Chondrocyte (in vitro differentiated cells): ENCODE measurements around the gene CERS3. TPM values are rescaled to one million over a fixed set of nuclear protein-coding genes. Genes with fewer than 3 reads are reported as not detected.

Experiments
- DNase-seq: peaks from one replicate; pipeline ENCODE4 v3.0.0; 2021; ENCODE audit warnings: mixed read lengths, low spot score
- H3K27ac Mint-ChIP-seq: one replicate; pipeline ENCODE4 v1.8.0; 2021; ENCODE audit warnings: mild to moderate bottlenecking, moderate library complexity, mixed read lengths; ENCODE audit not compliant: unreplicated experiment
- H3K27me3 Mint-ChIP-seq: 2 replicates; pipeline ENCODE4 v1.8.0; 2021; ENCODE audit warnings: low read depth, mixed read lengths
- H3K36me3 Mint-ChIP-seq: 2 replicates; pipeline ENCODE4 v1.8.0; 2021; ENCODE audit warnings: low read depth, mixed read lengths
- H3K4me1 Mint-ChIP-seq: 2 replicates; pipeline ENCODE4 v1.8.0; 2021; ENCODE audit warnings: low read depth, mild to moderate bottlenecking, mixed read lengths
- H3K4me3 Mint-ChIP-seq: one replicate; pipeline ENCODE4 v1.8.0; 2021; ENCODE audit warnings: mild to moderate bottlenecking, moderate library complexity, mixed read lengths; ENCODE audit not compliant: unreplicated experiment
- H3K9me3 Mint-ChIP-seq: 2 replicates; pipeline ENCODE4 v1.8.0; 2021; ENCODE audit warnings: low read depth, mixed read lengths
- total RNA-seq: library from RNA; stranded (reverse); gene quantifications from 3 replicates; pipeline ENCODE4 v1.2.1, GENCODE V29; 2021
- TF ChIP-seq, protein P1 (sequence below): fragments of 200-600 bp; sonication (generic); IDR thresholded peaks from 2 replicates; pipeline ENCODE4 v1.5.0; 2021; ENCODE audit warnings: antibody characterized with exemption, mild to moderate bottlenecking, moderate library complexity

CERS3 gene
- total RNA-seq, 1 donor from 2014 or later, result not detected

DNA sequence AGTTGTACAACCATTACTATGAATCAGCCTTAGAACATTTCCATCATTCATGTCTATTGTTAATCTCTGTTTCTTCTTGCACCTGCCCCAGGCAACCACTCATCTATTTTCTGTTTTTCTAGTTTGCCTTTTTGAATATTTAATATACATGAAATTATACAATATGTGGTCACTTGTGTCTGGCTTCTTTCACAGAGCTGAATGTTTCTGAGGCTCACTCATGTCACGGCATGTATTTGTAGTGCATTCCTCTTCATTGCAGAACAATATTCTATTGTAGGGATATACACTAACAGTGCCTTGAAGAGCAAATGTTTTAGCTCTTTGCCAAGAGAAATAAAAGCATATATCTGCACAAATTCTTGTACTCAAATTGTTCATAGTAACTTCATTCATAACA is 32.9 kb downstream of the CERS3 start:
- Mint-ChIP-seq H3K27ac (no peak overlapping the region), H3K36me3 (no peaks in the 10 kb centered on the region), H3K4me1 (no peaks in the 10 kb centered on the region), H3K9me3 (peaks cover 3% of the 10 kb centered on the region), H3K4me3 (no peak overlapping the region), H3K27me3 (peaks cover 25% of the 10 kb centered on the region)
- no peak for DNase-seq
- TF ChIP-seq, protein P1, sequence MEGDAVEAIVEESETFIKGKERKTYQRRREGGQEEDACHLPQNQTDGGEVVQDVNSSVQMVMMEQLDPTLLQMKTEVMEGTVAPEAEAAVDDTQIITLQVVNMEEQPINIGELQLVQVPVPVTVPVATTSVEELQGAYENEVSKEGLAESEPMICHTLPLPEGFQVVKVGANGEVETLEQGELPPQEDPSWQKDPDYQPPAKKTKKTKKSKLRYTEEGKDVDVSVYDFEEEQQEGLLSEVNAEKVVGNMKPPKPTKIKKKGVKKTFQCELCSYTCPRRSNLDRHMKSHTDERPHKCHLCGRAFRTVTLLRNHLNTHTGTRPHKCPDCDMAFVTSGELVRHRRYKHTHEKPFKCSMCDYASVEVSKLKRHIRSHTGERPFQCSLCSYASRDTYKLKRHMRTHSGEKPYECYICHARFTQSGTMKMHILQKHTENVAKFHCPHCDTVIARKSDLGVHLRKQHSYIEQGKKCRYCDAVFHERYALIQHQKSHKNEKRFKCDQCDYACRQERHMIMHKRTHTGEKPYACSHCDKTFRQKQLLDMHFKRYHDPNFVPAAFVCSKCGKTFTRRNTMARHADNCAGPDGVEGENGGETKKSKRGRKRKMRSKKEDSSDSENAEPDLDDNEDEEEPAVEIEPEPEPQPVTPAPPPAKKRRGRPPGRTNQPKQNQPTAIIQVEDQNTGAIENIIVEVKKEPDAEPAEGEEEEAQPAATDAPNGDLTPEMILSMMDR, result no peak

GRCh38 chr15:100493213-100493612 is 35.5 kb downstream of the CERS3 start:
- no peak overlapping the region for H3K27ac Mint-ChIP-seq
- no peak overlapping the region for H3K4me3 Mint-ChIP-seq
- TF ChIP-seq, protein P1, result no peak
- peaks cover 3% of the 10 kb centered on the region for H3K9me3 Mint-ChIP-seq
- no peaks in the 10 kb centered on the region for H3K4me1 Mint-ChIP-seq
- peaks cover 14% of the 10 kb centered on the region for H3K27me3 Mint-ChIP-seq
- no peaks in the 10 kb centered on the region for H3K36me3 Mint-ChIP-seq
- DNase-seq, result no peak

DNA sequence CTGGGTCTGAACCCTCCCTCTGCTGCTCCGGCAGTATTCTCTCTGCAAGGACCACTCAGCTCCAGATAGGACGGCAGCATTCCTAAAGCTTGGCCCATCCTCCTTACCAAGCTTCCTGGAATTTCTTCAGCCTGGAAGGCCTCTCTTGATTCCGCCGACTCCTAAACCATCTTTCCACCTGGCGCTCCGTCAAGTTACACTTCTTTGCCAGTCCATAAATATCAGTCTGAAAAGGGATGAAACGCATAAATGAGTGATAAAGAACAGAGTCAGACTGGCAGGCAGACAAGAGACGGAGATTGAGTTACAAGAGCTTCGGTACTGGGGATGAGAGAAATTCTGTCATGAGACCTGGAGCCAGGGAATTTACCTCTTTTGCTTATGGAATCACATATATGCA is 44.3 kb downstream of the CERS3 start:
- DNase-seq, result no peak
- H3K36me3 Mint-ChIP-seq, result no peaks in the 10 kb centered on the region
- TF ChIP-seq, protein P1, result no peak
- no peak overlapping the region for H3K27ac Mint-ChIP-seq
- H3K9me3 Mint-ChIP-seq, result peaks cover 4% of the 10 kb centered on the region
- no peaks in the 10 kb centered on the region for H3K4me1 Mint-ChIP-seq
- H3K4me3 Mint-ChIP-seq, result no peak overlapping the region
- peaks cover 2% of the 10 kb centered on the region for H3K27me3 Mint-ChIP-seq

GRCh38 chr15:100483370-100483769 is 45.4 kb downstream of the CERS3 start:
- H3K27ac Mint-ChIP-seq, result no peak overlapping the region
- H3K9me3 Mint-ChIP-seq, result peaks cover 14% of the 10 kb centered on the region
- no peaks in the 10 kb centered on the region for H3K36me3 Mint-ChIP-seq
- no peak overlapping the region for H3K4me3 Mint-ChIP-seq
- H3K27me3 Mint-ChIP-seq, result peaks cover 2% of the 10 kb centered on the region
- H3K4me1 Mint-ChIP-seq, result no peaks in the 10 kb centered on the region
- TF ChIP-seq, protein P1, result no peak
- DNase-seq, result no peak

DNA sequence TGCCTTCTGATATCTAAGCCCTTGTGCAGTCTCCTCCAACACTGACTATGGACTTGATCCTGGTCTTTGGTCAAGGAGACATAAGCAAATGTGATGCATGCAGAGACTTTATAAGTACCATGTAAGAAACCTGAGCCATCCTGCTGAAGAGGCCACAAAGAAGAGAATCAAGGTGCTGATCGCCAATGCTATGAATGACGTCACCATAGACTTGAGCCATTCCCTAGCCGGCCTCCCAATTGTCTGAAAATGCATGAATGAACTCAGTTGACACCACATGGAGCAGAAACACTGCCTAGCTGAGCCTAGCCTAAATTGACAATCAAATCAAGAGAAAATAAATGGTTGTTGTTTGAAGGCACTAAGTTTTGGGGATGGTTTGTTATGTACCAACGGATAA is 51.9 kb downstream of the CERS3 start:
- H3K4me3 Mint-ChIP-seq, result no peak overlapping the region
- H3K27me3 Mint-ChIP-seq, result no peaks in the 10 kb centered on the region
- TF ChIP-seq, protein P1, result no peak
- peaks cover 36% of the 10 kb centered on the region for H3K9me3 Mint-ChIP-seq
- H3K4me1 Mint-ChIP-seq, result no peaks in the 10 kb centered on the region
- no peak overlapping the region for H3K27ac Mint-ChIP-seq
- DNase-seq, result no peak
- no peaks in the 10 kb centered on the region for H3K36me3 Mint-ChIP-seq
